GM12878 (cell line): ENCODE measurements around the gene UBE2O. TPM values are rescaled to one million over a fixed set of nuclear protein-coding genes. Genes with fewer than 3 reads are reported as not detected.

ENCODE experiments used
- ATAC-seq: fragments of 200-7000 bp; cut with Tn5 transposase; 3 replicates; pipeline ENCODE4 v1.9.1; 2020; ENCODE audit warnings: mild to moderate bottlenecking, moderate library complexity
- BruUV-seq: library from RNA; stranded (reverse); fragments of 400-500 nt; replicated peaks from 2 replicates; lab custom pipeline; 2021; lab: Mats Ljungman, UMichigan
- CTCF ChIA-PET: fragments of 300-600 bp; sonication (Branson Sonifier 250); formaldehyde crosslinking; extraction: SDS; loops from one replicate; lab custom pipeline; 2021; ENCODE audit warnings: inconsistent platforms; lab: Yijun Ruan, JAX
- POLR2A ChIA-PET: fragments of 350-600 bp; formaldehyde crosslinking; extraction: SDS; loops from one replicate; lab custom pipeline; 2021; ENCODE audit warnings: inconsistent platforms; lab: Charles Lee
- RAD21 ChIA-PET: fragments of 300-600 bp; sonication (Branson Sonifier 250); formaldehyde crosslinking; loops from one replicate; lab custom pipeline; 2023; ENCODE audit warnings: antibody characterized with exemption; ENCODE audit not compliant: unreplicated experiment; lab: Charles Lee
- SMC1A ChIA-PET: fragments of 300-600 bp; sonication (Branson Sonifier 250); formaldehyde crosslinking; loops from one replicate; lab custom pipeline; 2023; ENCODE audit not compliant: unreplicated experiment, uncharacterized antibody; lab: Charles Lee
- DNase-seq: peaks from one replicate; pipeline ENCODE4 v3.0.0-alpha.2; 2011; ENCODE audit warnings: low read depth, low spot score
- FAIRE-seq: peaks from 3 replicates; lab custom pipeline; 2011; peaks lifted over from hg19 to GRCh38; lab: Jason Lieb, UNC
- H2AFZ ChIP-seq: 2 replicates; pipeline ENCODE4 v1.6.0; 2011; ENCODE audit warnings: low read depth, low read length, control low read depth; ENCODE audit not compliant: control insufficient read depth
- H3K27ac ChIP-seq: 2 replicates; pipeline ENCODE4 v1.5.1; 2011; ENCODE audit warnings: control low read depth; ENCODE audit not compliant: control insufficient read depth, insufficient read depth
- H3K27me3 ChIP-seq, 2 experiments: replicated peaks in 1 of 2; 2 replicates each; pipeline versions ENCODE4 v1.6.0 to v1.6.1; 2011; ENCODE audit warnings: low read length in 1 of 2; ENCODE audit not compliant: control insufficient read depth in 2 of 2, insufficient read depth in 2 of 2
- H3K36me3 ChIP-seq, 2 experiments: 2 replicates each; pipeline ENCODE4 v1.5.1; 2011; ENCODE audit warnings: low read length in 1 of 2; ENCODE audit not compliant: control insufficient read depth in 2 of 2, insufficient read depth in 2 of 2
- H3K4me1 ChIP-seq: 2 replicates; pipeline ENCODE4 v1.6.1; 2011; ENCODE audit warnings: mild to moderate bottlenecking, low read length, moderate library complexity, mixed read lengths; ENCODE audit not compliant: control insufficient read depth, insufficient read depth
- H3K4me2 ChIP-seq: 2 replicates; pipeline ENCODE4 v1.6.0; 2011; ENCODE audit warnings: control low read depth; ENCODE audit not compliant: control insufficient read depth, insufficient read depth
- H3K4me3 ChIP-seq: fragments of 200-600 bp; sonication (generic); 2 replicates; pipeline ENCODE4 v1.5.1; 2016
- H3K79me2 ChIP-seq: 2 replicates; pipeline ENCODE4 v1.6.0; 2011; ENCODE audit warnings: low read length; ENCODE audit not compliant: control insufficient read depth, insufficient read depth
- H3K9ac ChIP-seq: 2 replicates; pipeline ENCODE4 v1.8.0; 2011; ENCODE audit warnings: low read length, control low read depth, mixed read lengths; ENCODE audit not compliant: control insufficient read depth, insufficient read depth
- H3K9me3 ChIP-seq: replicated peaks from 3 replicates; pipeline ENCODE4 v1.5.1; 2011; ENCODE audit warnings: mild to moderate bottlenecking, low read length; ENCODE audit not compliant: control insufficient read depth, insufficient read depth
- H4K20me1 ChIP-seq: 2 replicates; pipeline ENCODE4 v1.6.0; 2011; ENCODE audit not compliant: control insufficient read depth, insufficient read depth
- CTCF ChIP-seq, 3 experiments: IDR thresholded peaks in 2 of 3; conservative IDR thresholded peaks in 1 of 3; 2 replicates each; pipeline ENCODE4 v1.5.1; 2011; ENCODE audit warnings: low read depth in 3 of 3, low read length in 3 of 3, mild to moderate bottlenecking in 3 of 3, control low read depth in 2 of 3, moderate library complexity in 2 of 3, inconsistent platforms in 1 of 3, mixed read lengths in 1 of 3; ENCODE audit not compliant: control insufficient read depth in 2 of 3, insufficient read depth in 1 of 3; ENCODE audit errors: extremely low read depth in 1 of 3
- ESRRA ChIP-seq: IDR thresholded peaks from 2 replicates; pipeline ENCODE4 v1.6.1; 2012; ENCODE audit warnings: mild to moderate bottlenecking, low read length, improper control_type of control experiment
- JUNB ChIP-seq: IDR thresholded peaks from 2 replicates; pipeline ENCODE4 v1.6.1; 2016; ENCODE audit warnings: antibody characterized with exemption, mild to moderate bottlenecking
- NKRF ChIP-seq: fragments of 450-650 bp; conservative IDR thresholded peaks from 2 replicates; pipeline ENCODE4 v1.6.1; 2017; ENCODE audit warnings: mild to moderate bottlenecking, moderate library complexity
- PAX8 ChIP-seq: fragments of 450-650 bp; IDR thresholded peaks from 2 replicates; pipeline ENCODE4 v1.6.1; 2017; ENCODE audit warnings: mild to moderate bottlenecking, moderate library complexity
- PKNOX1 ChIP-seq: fragments of 450-650 bp; IDR thresholded peaks from 2 replicates; pipeline ENCODE4 v1.6.1; 2016; ENCODE audit warnings: mild to moderate bottlenecking
- RUNX3 ChIP-seq: IDR thresholded peaks from 2 replicates; pipeline ENCODE4 v1.6.1; 2012; ENCODE audit warnings: low read length, inconsistent platforms
- SUZ12 ChIP-seq: fragments of 200-600 bp; sonication (generic); IDR thresholded peaks from one replicate; pipeline ENCODE4 v1.6.1; 2018; ENCODE audit warnings: antibody characterized with exemption, mild to moderate bottlenecking; ENCODE audit not compliant: unreplicated experiment
- WGBS: methylation state at CpG from one replicate; pipeline ENCODE4 v1.1.6; 2016; ENCODE audit warnings: low lambda C conversion rate; ENCODE audit not compliant: insufficient replicate concordance, insufficient coverage; ENCODE audit errors: missing lambda C conversion rate; 5-methylcytosine and 5-hydroxymethylcytosine counted together
- in situ Hi-C: fragments of 300-500 bp; cut with MboI; formaldehyde crosslinking; loops from 9 replicates; pipeline ENCODE4 v1.14.3; 2018; ENCODE audit warnings: mixed read lengths
- intact Hi-C: fragments of 100-400 bp; cut with micrococcal nuclease; formaldehyde crosslinking; loops from one replicate; pipeline ENCODE4 v1.14.2; 2022; ENCODE audit not compliant: unreplicated experiment
- polyA plus RNA-seq, 11 experiments: library from polyadenylated mRNA; depleted of rRNA in 4 of 11; unstranded in 6 of 11; stranded (reverse) in 5 of 11; fragments of >200 nt; fragmentation: Nextera tagmentation in 4 of 11; fragmentation: Illumina TruSeq in 1 of 11; extraction: Ambion mirVana in 4 of 11; extraction: Trizol in 1 of 11; gene quantifications; 1 replicate in 1 of 11; 2 replicates in 10 of 11; pipeline versions ENCODE4 v1.2.1 to v1.2.3, GENCODE V29; 2011 to 2016; ENCODE audit warnings: inconsistent platforms in 2 of 11, missing spikeins in 2 of 11, low read depth in 1 of 11
- total RNA-seq, 4 experiments: library from RNA; depleted of rRNA in 3 of 4; stranded (reverse); fragments of >200 nt in 3 of 4; fragmentation: Illumina TruSeq in 1 of 4; extraction: Trizol in 1 of 4; gene quantifications; 2 replicates each; pipeline versions ENCODE4 v1.2.1 to v1.2.3, GENCODE V29; 2013 to 2021

UBE2O gene
- total and polyA plus RNA-seq, 10 of the 15 experiments (the other 5 are each of a cell fraction or from before 2014, with no cell fraction given) = 2.1 to 39.0 (median 14.1) TPM

GRCh38 chr17:76442341-76443338 is 10.3 kb downstream of the UBE2O start:
- SMC1A ChIA-PET = interaction anchor here (0.6 to 2.8 kb wide), 5 partner anchors 9 to 32 kb away, joined by 3 to 12 read pairs (median 4); no protein-coding TSS in a partner anchor
- WGBS = 75% methylated on average over 8 of the region's 8 CpGs

GRCh38 chr17:76441686-76442340 is 11.1 kb downstream of the UBE2O start:
- H3K4me1 ChIP-seq = peaks cover 58% of the 10 kb centered on the region
- H3K4me2 ChIP-seq = no peak overlapping the region
- in situ Hi-C loops (no loop called here), intact Hi-C loops (no loop called here)
- WGBS = 95% methylated on average over 13 of the region's 13 CpGs
- CTCF ChIA-PET = interaction anchor here (0.7 to 1.4 kb wide), 2 partner anchors 45 to 137 kb away, joined by 3 read pairs; no protein-coding TSS in a partner anchor
- peaks cover 75% of the 10 kb centered on the region for H3K79me2 ChIP-seq
- POLR2A ChIA-PET = no interaction called here
- FAIRE-seq (no peak), DNase-seq (no peak), ATAC-seq (no peak)
- H4K20me1 ChIP-seq = no peaks in the 10 kb centered on the region
- no peak overlapping the region for H2AFZ ChIP-seq
- no peaks in the 10 kb centered on the region for H3K9me3 ChIP-seq
- RAD21 ChIA-PET = no interaction called here
- SMC1A ChIA-PET = no interaction called here
- no peaks in the 10 kb centered on the region for H3K27me3 ChIP-seq
- peak overlapping the region; percentile 41 for H3K27ac ChIP-seq
- no peak overlapping the region for H3K9ac ChIP-seq
- BruUV-seq = no TSS peak
- no peak overlapping the region for H3K4me3 ChIP-seq
- peaks cover 0 to 8% of the 10 kb centered on the region in 2 experiments; a peak in 2 of 4 replicates for H3K36me3 ChIP-seq
- TF ChIP-seq CTCF (IDR thresholded peaks at IDR 0.05 in 2 of 3, conservative IDR thresholded peaks at IDR 0.05 in 1 of 3; ENCODE audit: control insufficient read depth in 2 of 3, extremely low read depth in 1 of 3, insufficient read depth in 1 of 3, low read depth in 3 of 3, low read length in 3 of 3) = no peak
- no peak for TF ChIP-seq PAX8
- TF ChIP-seq NKRF = no peak
- TF ChIP-seq PKNOX1 = no peak

More at GRCh38 chr17:76442341-76443338, 10.3 kb downstream of the UBE2O start:
- H3K4me2 ChIP-seq = no peak overlapping the region
- H3K9me3 ChIP-seq = no peaks in the 10 kb centered on the region
- peak overlapping the region; percentile 41 for H3K27ac ChIP-seq
- ATAC-seq (peak; percentile 29; the same call in 2 of the 3 replicates), FAIRE-seq (peak; percentile 54), DNase-seq (no peak)
- intact Hi-C loops = no loop called here
- H3K36me3 ChIP-seq = peaks cover 0 to 8% of the 10 kb centered on the region in 2 experiments; a peak in 2 of 4 replicates
- no peak overlapping the region for H3K9ac ChIP-seq
- no peak overlapping the region for H2AFZ ChIP-seq
- no TSS peak for BruUV-seq
- no peaks in the 10 kb centered on the region for H3K27me3 ChIP-seq
- ChIA-PET CTCF (interaction anchor here (0.7 to 1.6 kb wide), 4 partner anchors 7 to 138 kb away, joined by 3 to 6 read pairs (median 5); no protein-coding TSS in a partner anchor), POLR2A (interaction anchor here (0.6 kb wide), 1 partner anchor 137 kb away, joined by 6 read pairs; no protein-coding TSS in a partner anchor), RAD21 (interaction anchor here (1.0 kb wide), 1 partner anchor 16 kb away, joined by 3 read pairs; no protein-coding TSS in a partner anchor)
- peaks cover 62% of the 10 kb centered on the region for H3K4me1 ChIP-seq
- peaks cover 83% of the 10 kb centered on the region for H3K79me2 ChIP-seq
- no peaks in the 10 kb centered on the region for H4K20me1 ChIP-seq
- TF ChIP-seq ESRRA (no peak), SUZ12 (no peak), JUNB (peak; percentile 59), RUNX3 (peak; percentile 23; the same call in 1 of the 2 replicates)
- H3K4me3 ChIP-seq = no peak overlapping the region
- in situ Hi-C loops = no loop called here
